Smooth muscle cell (in vitro differentiated cells): ENCODE results near the gene PAM. TPM values are rescaled to one million over a fixed set of nuclear protein-coding genes. Genes with fewer than 3 reads are reported as not detected.

Source experiments
- DNase-seq: peaks from one replicate; lab custom pipeline; 2025; ENCODE audit not compliant: unreplicated experiment; lab: John Stamatoyannopoulos, UW
- H2AFZ ChIP-seq: fragments of 200-600 bp; sonication (generic); 2 replicates; pipeline ENCODE4 v1.6.0; 2016; ENCODE audit warnings: antibody characterized with exemption, low read depth, mild to moderate bottlenecking
- H3F3A ChIP-seq: fragments of 200-600 bp; sonication (generic); 2 replicates; pipeline ENCODE4 v1.6.0; 2017; ENCODE audit warnings: antibody characterized with exemption, low read depth
- H3K27ac ChIP-seq: fragments of 200-600 bp; sonication (generic); 2 replicates; pipeline ENCODE4 v1.5.1; 2016; ENCODE audit warnings: low read depth, mild to moderate bottlenecking
- H3K27me3 ChIP-seq: fragments of 200-600 bp; sonication (generic); 2 replicates; pipeline ENCODE4 v1.6.1; 2016; ENCODE audit warnings: low read depth, mild to moderate bottlenecking
- H3K36me3 ChIP-seq: fragments of 200-600 bp; sonication (generic); 2 replicates; pipeline ENCODE4 v1.5.1; 2016; ENCODE audit warnings: low read depth
- H3K4me1 ChIP-seq: fragments of 200-600 bp; sonication (generic); 2 replicates; pipeline ENCODE4 v1.5.1; 2016; ENCODE audit warnings: low read depth
- H3K4me2 ChIP-seq: fragments of 200-600 bp; sonication (generic); 2 replicates; pipeline ENCODE4 v1.6.0; 2016; ENCODE audit warnings: mild to moderate bottlenecking
- H3K4me3 ChIP-seq: fragments of 200-600 bp; sonication (generic); 2 replicates; pipeline ENCODE4 v1.5.1; 2016; ENCODE audit warnings: mild to moderate bottlenecking
- H3K79me2 ChIP-seq: fragments of 200-600 bp; sonication (generic); 2 replicates; pipeline ENCODE4 v1.6.0; 2016; ENCODE audit warnings: low read depth, mild to moderate bottlenecking
- H3K9ac ChIP-seq: fragments of 200-600 bp; sonication (generic); 2 replicates; pipeline ENCODE4 v1.6.0; 2016; ENCODE audit warnings: low read depth
- H3K9me3 ChIP-seq: fragments of 200-600 bp; sonication (generic); replicated peaks from 2 replicates; pipeline ENCODE4 v1.5.1; 2016; ENCODE audit warnings: low read depth
- H4K20me1 ChIP-seq: fragments of 200-600 bp; sonication (generic); 2 replicates; pipeline ENCODE4 v1.6.0; 2016; ENCODE audit warnings: low read depth
- WGBS: methylation state at CpG from one replicate; pipeline ENCODE4 v1.1.7; 2016; ENCODE audit warnings: low lambda C conversion rate; 5-methylcytosine and 5-hydroxymethylcytosine counted together
- polyA plus RNA-seq: library from polyadenylated mRNA; unstranded; fragments of >200 nt; fragmentation: Nextera tagmentation; extraction: Ambion mirVana; gene quantifications from 2 replicates; pipeline ENCODE4 v1.2.1, GENCODE V29; 2016
- total RNA-seq: library from RNA; depleted of rRNA; stranded (reverse); fragments of >200 nt; gene quantifications from 2 replicates; pipeline ENCODE4 v1.2.3, GENCODE V29; 2014
- TF ChIP-seq, protein P1 (sequence below): fragments of 200-600 bp; sonication (generic); IDR thresholded peaks from 2 replicates; pipeline ENCODE4 v1.5.1; 2017; ENCODE audit warnings: borderline replicate concordance, mild to moderate bottlenecking, antibody characterized with exemption; ENCODE audit not compliant: insufficient read depth, poor library complexity, severe bottlenecking

PAM gene
- total and polyA plus RNA-seq, 2 experiments from 2014 or later = 117 to 155 TPM

DNA sequence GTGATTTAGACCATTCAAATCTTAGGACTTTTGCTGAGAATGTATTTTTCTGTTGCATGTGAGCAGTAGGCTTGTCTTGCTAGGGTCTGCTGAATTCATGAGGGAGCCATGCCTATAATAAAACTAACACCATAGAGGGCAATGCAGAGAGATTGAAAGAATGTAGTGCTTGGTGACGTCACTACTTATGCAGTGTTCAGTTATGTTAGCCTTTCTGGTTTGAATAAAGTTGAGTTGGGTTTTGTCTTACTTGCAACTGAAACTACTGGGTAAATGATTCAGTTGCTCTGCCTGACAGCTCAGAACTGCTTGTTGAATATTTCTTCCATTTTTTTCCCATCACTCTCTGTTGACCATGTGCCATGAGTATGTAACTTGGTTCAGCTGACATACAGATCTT is 114.1 kb downstream of the PAM start:
- no peak overlapping the region for H2AFZ ChIP-seq
- H3K36me3 ChIP-seq = no peaks in the 10 kb centered on the region
- H3K79me2 ChIP-seq = peaks cover 6% of the 10 kb centered on the region
- H3F3A ChIP-seq = peaks cover 3% of the 10 kb centered on the region
- TF ChIP-seq, protein P1, sequence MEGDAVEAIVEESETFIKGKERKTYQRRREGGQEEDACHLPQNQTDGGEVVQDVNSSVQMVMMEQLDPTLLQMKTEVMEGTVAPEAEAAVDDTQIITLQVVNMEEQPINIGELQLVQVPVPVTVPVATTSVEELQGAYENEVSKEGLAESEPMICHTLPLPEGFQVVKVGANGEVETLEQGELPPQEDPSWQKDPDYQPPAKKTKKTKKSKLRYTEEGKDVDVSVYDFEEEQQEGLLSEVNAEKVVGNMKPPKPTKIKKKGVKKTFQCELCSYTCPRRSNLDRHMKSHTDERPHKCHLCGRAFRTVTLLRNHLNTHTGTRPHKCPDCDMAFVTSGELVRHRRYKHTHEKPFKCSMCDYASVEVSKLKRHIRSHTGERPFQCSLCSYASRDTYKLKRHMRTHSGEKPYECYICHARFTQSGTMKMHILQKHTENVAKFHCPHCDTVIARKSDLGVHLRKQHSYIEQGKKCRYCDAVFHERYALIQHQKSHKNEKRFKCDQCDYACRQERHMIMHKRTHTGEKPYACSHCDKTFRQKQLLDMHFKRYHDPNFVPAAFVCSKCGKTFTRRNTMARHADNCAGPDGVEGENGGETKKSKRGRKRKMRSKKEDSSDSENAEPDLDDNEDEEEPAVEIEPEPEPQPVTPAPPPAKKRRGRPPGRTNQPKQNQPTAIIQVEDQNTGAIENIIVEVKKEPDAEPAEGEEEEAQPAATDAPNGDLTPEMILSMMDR = no peak
- no peaks in the 10 kb centered on the region for H3K9me3 ChIP-seq
- H3K9ac ChIP-seq = no peak overlapping the region
- WGBS = 94% methylated on average over 1 of the region's 1 CpG
- DNase-seq = no peak
- no peak overlapping the region for H3K4me2 ChIP-seq
- H3K27me3 ChIP-seq = no peaks in the 10 kb centered on the region
- peaks cover 6% of the 10 kb centered on the region for H4K20me1 ChIP-seq
- H3K27ac ChIP-seq = no peak overlapping the region
- peaks cover 34% of the 10 kb centered on the region for H3K4me1 ChIP-seq
- no peak overlapping the region for H3K4me3 ChIP-seq

DNA sequence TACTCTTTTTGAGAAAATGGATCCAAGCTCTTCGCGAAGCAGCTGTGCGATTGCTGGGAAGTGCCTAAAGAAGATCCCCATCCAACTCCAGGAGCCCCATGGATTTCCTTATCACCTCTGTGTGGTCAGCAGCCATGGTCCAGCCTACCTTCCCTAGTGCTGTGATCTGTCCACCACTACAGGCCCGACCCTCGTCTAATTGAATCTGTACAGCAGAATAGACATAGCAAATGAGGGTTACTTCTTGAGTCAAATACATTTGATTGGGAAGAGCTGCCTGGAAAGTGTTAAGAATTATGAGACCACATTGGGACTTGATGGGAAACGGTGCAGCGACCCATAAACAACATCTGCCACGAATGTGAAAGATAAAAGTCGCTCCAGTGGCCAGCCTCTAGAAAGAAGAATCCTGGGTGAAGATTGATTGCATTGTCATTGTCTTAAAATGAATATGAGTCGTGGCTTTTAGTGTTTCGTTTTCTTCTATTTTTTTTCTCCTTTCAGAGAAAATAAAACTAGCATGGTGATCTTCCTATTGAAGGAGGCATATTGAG is 118.4 kb downstream of the PAM start:
- no peaks in the 10 kb centered on the region for H3K79me2 ChIP-seq
- TF ChIP-seq, protein P1 = no peak
- no peaks in the 10 kb centered on the region for H4K20me1 ChIP-seq
- no peak overlapping the region for H3K4me2 ChIP-seq
- H3K4me1 ChIP-seq = peaks cover 3% of the 10 kb centered on the region
- no peak overlapping the region for H2AFZ ChIP-seq
- no peak overlapping the region for H3K27ac ChIP-seq
- DNase-seq = no peak
- H3F3A ChIP-seq = no peaks in the 10 kb centered on the region
- no peaks in the 10 kb centered on the region for H3K36me3 ChIP-seq
- 87% methylated on average over 11 of the region's 11 CpGs for WGBS
- H3K27me3 ChIP-seq = no peaks in the 10 kb centered on the region
- no peaks in the 10 kb centered on the region for H3K9me3 ChIP-seq
- H3K4me3 ChIP-seq = no peak overlapping the region
- H3K9ac ChIP-seq = no peak overlapping the region

DNA sequence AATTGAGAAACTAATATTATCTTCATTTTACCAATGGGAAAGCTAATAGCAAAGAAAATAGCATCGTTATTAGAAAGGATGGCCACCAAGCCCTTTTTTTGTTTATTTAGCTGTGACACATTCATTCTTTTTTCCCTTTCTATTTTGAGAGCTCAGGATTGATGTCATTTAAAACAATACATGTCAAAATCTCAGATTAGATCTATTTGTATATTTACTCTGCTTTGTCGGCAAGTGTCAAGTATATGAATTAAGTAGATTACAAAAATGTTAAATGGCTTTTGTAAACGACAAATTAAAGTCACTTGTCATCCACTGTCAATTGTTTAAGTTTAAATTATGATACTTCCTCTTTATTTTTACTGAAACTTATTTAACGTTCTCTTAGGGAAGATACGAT is 118.9 kb downstream of the PAM start:
- no peaks in the 10 kb centered on the region for H3K4me1 ChIP-seq
- no peak overlapping the region for H2AFZ ChIP-seq
- H3F3A ChIP-seq = no peaks in the 10 kb centered on the region
- TF ChIP-seq, protein P1 = no peak
- no peaks in the 10 kb centered on the region for H4K20me1 ChIP-seq
- no peaks in the 10 kb centered on the region for H3K27me3 ChIP-seq
- no peak overlapping the region for H3K9ac ChIP-seq
- WGBS = 97% methylated on average over 5 of the region's 5 CpGs
- H3K36me3 ChIP-seq = no peaks in the 10 kb centered on the region
- no peaks in the 10 kb centered on the region for H3K79me2 ChIP-seq
- no peaks in the 10 kb centered on the region for H3K9me3 ChIP-seq
- DNase-seq = no peak
- H3K27ac ChIP-seq = no peak overlapping the region
- no peak overlapping the region for H3K4me3 ChIP-seq
- H3K4me2 ChIP-seq = no peak overlapping the region

DNA sequence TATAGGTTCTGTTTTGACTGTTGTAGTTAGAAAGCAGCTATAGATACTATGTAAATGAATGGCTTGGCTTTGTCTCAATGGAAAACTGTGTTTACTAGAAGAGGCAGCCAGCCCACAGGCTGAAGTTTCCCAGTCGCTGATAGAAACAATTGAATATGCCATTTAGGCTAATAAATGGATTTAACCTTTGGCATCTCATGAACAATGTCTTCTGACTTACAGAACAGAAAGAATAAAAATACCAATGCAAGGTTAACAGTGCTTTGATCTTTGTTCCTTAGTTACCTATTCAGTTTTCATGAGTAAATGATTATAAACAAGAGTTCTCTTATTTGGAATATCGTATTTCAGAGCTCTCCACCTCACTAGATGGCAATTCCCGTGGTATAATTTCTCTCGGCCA is 120.6 kb downstream of the PAM start:
- Histone ChIP-seq H4K20me1 (no peaks in the 10 kb centered on the region), H3K27ac (no peak overlapping the region), H3K79me2 (no peaks in the 10 kb centered on the region), H3F3A (no peaks in the 10 kb centered on the region), H2AFZ (no peak overlapping the region), H3K36me3 (no peaks in the 10 kb centered on the region), H3K9ac (no peak overlapping the region), H3K27me3 (no peaks in the 10 kb centered on the region), H3K4me1 (no peaks in the 10 kb centered on the region), H3K4me2 (no peak overlapping the region), H3K9me3 (no peaks in the 10 kb centered on the region), H3K4me3 (no peak overlapping the region)
- TF ChIP-seq, protein P1 = no peak
- no peak for DNase-seq
- WGBS = 89% methylated on average over 4 of the region's 4 CpGs
